NCI-H526 treated with DMSO at 0.1 percent for 48 hours (cell line): ENCODE data around the gene FOSL1.
"Not testable (repeated sequence)": the region's sequence is repeated elsewhere in the genome, so short reads cannot be mapped to it uniquely, and the experiment has no call there.

Experiments used
- DNase-seq: peaks from one replicate; lab custom pipeline; 2025; lab: John Stamatoyannopoulos, UW

The FOSL1 gene

GRCh38 chr11:65896034-65896999, 3.9 kb downstream of the FOSL1 start:
- no peak for DNase-seq

- no peak for DNase-seq
Measured at GRCh38 chr11:65895482-65895981, 4.7 kb downstream of the FOSL1 start.

- DNase-seq = no peak
Measured at GRCh38 chr11:65894034-65894591, 6.1 kb downstream of the FOSL1 start.

GRCh38 chr11:65892661-65893317, 7.4 kb downstream of the FOSL1 start:
- DNase-seq = no peak

GRCh38 chr11:65892137-65892540, 8.0 kb downstream of the FOSL1 start:
- not testable (repeated sequence) for DNase-seq

- DNase-seq = no peak
Measured at GRCh38 chr11:65891219-65892136, 8.7 kb downstream of the FOSL1 start.

GRCh38 chr11:65890324-65891218, 9.6 kb downstream of the FOSL1 start, which contains the start of gene CCDC85B:
TSS of gene CCDC85B (plus strand) at chr11:65890673. CDS start at chr11:65890784, 111 bp downstream.
- peak; percentile 93 for DNase-seq

- DNase-seq = peak; percentile 94
Measured at GRCh38 chr11:65888163-65888814, 11.9 kb downstream of the FOSL1 start, which contains the start of gene FIBP. TSS of gene FIBP (minus strand) at chr11:65888471. CDS start at chr11:65888418, 53 bp downstream.

GRCh38 chr11:65887723-65888162, 12.4 kb downstream of the FOSL1 start:
- DNase-seq = no peak

GRCh38 chr11:65886826-65887722, 13.1 kb downstream of the FOSL1 start:
- DNase-seq = no peak

GRCh38 chr11:65885808-65886536, 14.2 kb downstream of the FOSL1 start:
- DNase-seq = no peak

- no peak for DNase-seq
Measured at GRCh38 chr11:65885231-65885630, 15.0 kb downstream of the FOSL1 start.

- DNase-seq = peak; percentile 41
Measured at GRCh38 chr11:65884716-65885092, 15.5 kb downstream of the FOSL1 start.

GRCh38 chr11:65883786-65884715, 16.1 kb downstream of the FOSL1 start:
- DNase-seq = no peak

- DNase-seq = no peak
Measured at GRCh38 chr11:65883058-65883761, 17.0 kb downstream of the FOSL1 start.
